ENCODE data around the gene ERVV-1. TPM values are rescaled to one million over a fixed set of nuclear protein-coding genes. Genes with fewer than 3 reads are reported as not detected.
"Not testable (repeated sequence)": the region's sequence is repeated elsewhere in the genome, so short reads cannot be mapped to it uniquely, and the experiment has no call there.

Gene ERVV-1
- total RNA-seq, 4 donors from 2014 or later = not detected

GRCh38 chr19:53019684-53020083, 6.0 kb downstream of the ERVV-1 start:
- H3K36me3 ChIP-seq = no peaks in the 10 kb centered on the region
- DNase-seq = peak; percentile 5 to 6
- no peaks in the 10 kb centered on the region for H3K4me1 ChIP-seq
- 0% methylated on average over 1 of the region's 1 CpG for WGBS, 2 donors
- TF ChIP-seq POLR2A (IDR thresholded peaks at IDR 0.05) (no peak), CTCF (IDR thresholded peaks at IDR 0.05) (no peak)
- H3K27me3 ChIP-seq = no peaks in the 10 kb centered on the region
- intact Hi-C loops (cut with DNase I) = no loop called here
- H3K27ac ChIP-seq = no peak overlapping the region
- no peaks in the 10 kb centered on the region for H3K9me3 ChIP-seq
- no peak overlapping the region for H3K4me3 ChIP-seq (replicated peaks in 1 of 3)

DNA sequence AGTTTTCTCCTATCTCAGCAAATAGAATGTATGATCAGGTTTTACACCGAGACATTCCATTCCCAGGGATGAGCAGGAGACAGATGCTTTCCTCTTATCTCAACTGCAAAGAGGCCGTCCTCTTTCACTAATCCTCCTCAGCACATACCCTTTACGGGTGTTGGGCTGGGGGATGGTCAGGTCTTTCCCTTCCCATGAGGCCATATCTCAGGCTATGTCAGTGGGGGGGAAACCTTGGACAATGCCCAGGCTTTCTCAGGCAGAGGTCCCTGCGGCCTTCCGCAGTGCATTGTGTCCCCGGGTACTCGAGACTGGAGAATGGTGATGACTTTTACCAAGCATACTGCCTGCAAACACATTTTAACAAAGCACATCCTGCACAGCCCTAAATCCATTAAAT, 14.6 kb downstream of the ERVV-1 start:
- DNase-seq; H3K4me3 ChIP-seq (replicated peaks in 1 of 3); H3K9me3 ChIP-seq; H3K4me1 ChIP-seq; H3K36me3 ChIP-seq; H3K27me3 ChIP-seq; H3K27ac ChIP-seq; intact Hi-C loops (cut with DNase I): not testable (repeated sequence)
- 31 to 42% methylated on average over 7 of the region's 7 CpGs for WGBS, 2 donors

DNA sequence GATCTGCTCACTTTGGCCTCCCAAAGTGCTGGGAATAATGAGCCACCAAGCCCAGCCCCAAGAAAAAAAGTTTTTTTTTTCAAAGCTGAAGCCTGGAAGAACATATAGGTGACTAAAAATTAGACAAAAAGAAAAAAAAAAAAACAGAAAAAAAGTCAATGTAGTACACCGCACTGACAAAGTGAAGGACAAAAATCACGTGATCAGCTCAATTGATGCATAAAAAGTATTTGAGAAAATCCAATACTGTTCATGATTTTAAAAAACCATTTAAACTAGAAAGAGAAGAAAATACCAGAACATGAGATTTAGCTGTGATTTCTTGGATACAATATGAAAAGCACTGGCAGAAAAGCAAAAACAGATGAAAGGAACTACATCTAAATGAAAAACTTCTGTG, 20.3 kb downstream of the ERVV-1 start:
- no peak overlapping the region for H3K27ac ChIP-seq
- no peak for TF ChIP-seq POLR2A (IDR thresholded peaks at IDR 0.05)
- TF ChIP-seq CTCF (IDR thresholded peaks at IDR 0.05) = no peak
- H3K4me3 ChIP-seq (replicated peaks in 1 of 3) = no peak overlapping the region
- no peaks in the 10 kb centered on the region for H3K9me3 ChIP-seq
- H3K4me1 ChIP-seq = no peaks in the 10 kb centered on the region
- no peak for DNase-seq
- H3K36me3 ChIP-seq = no peaks in the 10 kb centered on the region
- no peaks in the 10 kb centered on the region for H3K27me3 ChIP-seq
- intact Hi-C loops (cut with DNase I) = no loop called here
- WGBS, 2 donors = 89 to 93% methylated on average over 2 of the region's 2 CpGs

DNA sequence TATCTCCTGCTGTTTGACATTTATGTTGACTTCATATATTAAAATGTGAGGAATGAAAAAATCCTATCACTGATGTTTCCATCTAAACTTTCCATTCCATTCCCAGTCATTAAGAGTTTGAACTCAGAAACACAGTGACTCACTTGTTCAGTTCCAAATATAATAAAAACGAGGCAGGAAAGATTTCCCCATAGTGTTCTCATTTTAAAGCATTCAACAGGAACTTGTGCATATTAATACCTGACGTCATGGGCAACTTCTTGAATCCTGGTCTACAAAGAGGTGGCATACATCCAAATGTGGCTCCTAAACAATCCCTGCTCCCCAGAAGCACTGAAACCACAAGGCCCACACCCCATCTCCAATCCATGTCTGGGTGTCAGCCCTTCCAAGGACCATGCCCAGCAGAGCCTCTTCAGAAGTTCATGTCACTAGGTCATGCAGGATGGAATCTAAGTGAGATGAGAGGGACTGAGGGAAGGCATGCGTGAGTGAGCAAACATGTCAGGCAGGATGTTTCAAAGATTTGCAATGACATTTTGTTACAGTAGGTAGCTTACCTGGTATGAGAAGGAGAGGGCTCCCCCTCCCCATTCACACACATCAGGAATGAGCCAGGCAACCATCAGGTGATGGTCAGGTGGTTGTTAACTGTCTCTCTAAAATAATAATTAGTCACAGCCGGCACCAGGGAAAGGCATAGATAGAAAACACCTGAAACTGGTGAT, 21.4 kb downstream of the ERVV-1 start:
- TF ChIP-seq POLR2A (IDR thresholded peaks at IDR 0.05) (no peak), CTCF (IDR thresholded peaks at IDR 0.05) (no peak)
- Histone ChIP-seq H3K4me1 (no peaks in the 10 kb centered on the region), H3K4me3 (replicated peaks in 1 of 3) (no peak overlapping the region), H3K36me3 (no peaks in the 10 kb centered on the region), H3K27ac (peak overlapping the region in 1 of 3 donors; percentile 7), H3K9me3 (no peaks in the 10 kb centered on the region), H3K27me3 (no peaks in the 10 kb centered on the region)
- peak; percentile 4 to 14 for DNase-seq
- WGBS, 2 donors = 45 to 54% methylated on average over 4 of the region's 4 CpGs
- intact Hi-C loops (cut with DNase I) = no loop called here

GRCh38 chr19:53037101-53038097, 23.7 kb downstream of the ERVV-1 start:
- Histone ChIP-seq H3K27me3 (no peaks in the 10 kb centered on the region), H3K4me1 (no peaks in the 10 kb centered on the region), H3K36me3 (no peaks in the 10 kb centered on the region), H3K4me3 (replicated peaks in 1 of 3) (no peak overlapping the region), H3K9me3 (no peaks in the 10 kb centered on the region), H3K27ac (no peak overlapping the region)
- 22 to 45% methylated on average over 46 to 52 of the region's 52 CpGs for WGBS, 2 donors
- intact Hi-C loops (cut with DNase I) = no loop called here
- DNase-seq = peak; percentile 17 to 42
- TF ChIP-seq POLR2A (IDR thresholded peaks at IDR 0.05) (no peak), CTCF (IDR thresholded peaks at IDR 0.05) (no peak)

Measured in thyroid gland (tissue), 4 donors.